SU-DHL-6 (cell line): ENCODE measurements around the gene PIGT.
A peak's percentile ranks its signal among the peaks of the same experiment; 100 is the strongest.

Experiments
- H2AFZ ChIP-seq: fragments of 200-600 bp; sonication (generic); 2 replicates; pipeline ENCODE4 v1.6.1; 2014; ENCODE audit warnings: low read depth, mild to moderate bottlenecking, moderate library complexity, mixed read lengths, antibody characterized with exemption, low read length; ENCODE audit not compliant: severe bottlenecking
- H3F3A ChIP-seq: fragments of 200-600 bp; shearing (Covaris generic); 2 replicates; pipeline ENCODE4 v1.6.0; 2016; ENCODE audit warnings: antibody characterized with exemption, mild to moderate bottlenecking; ENCODE audit not compliant: insufficient read depth
- H3K27ac ChIP-seq: fragments of 200-600 bp; sonication (generic); 2 replicates; pipeline ENCODE4 v1.5.1; 2016; ENCODE audit warnings: low read depth, mild to moderate bottlenecking, low read length, moderate library complexity, mixed read lengths
- H3K27me3 ChIP-seq: fragments of 200-600 bp; sonication (generic), shearing (Covaris generic); 2 replicates; pipeline ENCODE4 v1.6.0; 2014; ENCODE audit warnings: mild to moderate bottlenecking, low read length
- H3K36me3 ChIP-seq: fragments of 200-600 bp; sonication (generic); 2 replicates; pipeline ENCODE4 v1.6.1; 2014; ENCODE audit warnings: mild to moderate bottlenecking, low read length, mixed read lengths
- H3K4me2 ChIP-seq: fragments of 300-600, 200-600 bp; shearing (Covaris generic), sonication (generic); 2 replicates; pipeline ENCODE4 v1.6.0; 2014; ENCODE audit warnings: low read length, low read depth, mild to moderate bottlenecking; ENCODE audit not compliant: poor library complexity, severe bottlenecking
- H3K4me3 ChIP-seq: fragments of 200-600 bp; sonication (generic); 2 replicates; pipeline ENCODE4 v1.5.1; 2014; ENCODE audit warnings: antibody characterized with exemption, low read length, mild to moderate bottlenecking, mixed read lengths; ENCODE audit not compliant: insufficient read depth, poor library complexity, severe bottlenecking
- H3K79me2 ChIP-seq: fragments of 200-600 bp; sonication (generic); 2 replicates; pipeline ENCODE4 v1.6.1; 2014; ENCODE audit warnings: mild to moderate bottlenecking, low read length, moderate library complexity; ENCODE audit not compliant: insufficient read depth
- H3K9ac ChIP-seq: fragments of 200-600 bp; sonication (generic); 2 replicates; pipeline ENCODE4 v1.7.0; 2014; ENCODE audit warnings: mild to moderate bottlenecking, low read length
- H3K9me2 ChIP-seq: fragments of 200-600 bp; sonication (generic); replicated peaks from 2 replicates; pipeline ENCODE4 v1.6.1; 2014; ENCODE audit warnings: low read length; ENCODE audit not compliant: insufficient read depth
- H3K9me3 ChIP-seq: fragments of 200-600 bp; sonication (generic); 2 replicates; pipeline ENCODE4 v1.6.1; 2014; ENCODE audit warnings: low read length, mixed read lengths; ENCODE audit not compliant: insufficient read depth
- H4K20me1 ChIP-seq: fragments of 200-600 bp; sonication (generic); 2 replicates; pipeline ENCODE4 v1.6.1; 2014; ENCODE audit warnings: low read depth, mild to moderate bottlenecking, antibody characterized with exemption, low read length, moderate library complexity, mixed read lengths
- EZH2phosphoT487 ChIP-seq: fragments of 200-600 bp; sonication (generic), shearing (Covaris generic); conservative IDR thresholded peaks from 2 replicates; pipeline ENCODE4 v1.6.1; 2018; ENCODE audit warnings: mild to moderate bottlenecking, antibody characterized with exemption, low read length, moderate library complexity, mixed read lengths
- TF ChIP-seq, protein P1 (sequence below): fragments of 200-600 bp; sonication (generic); IDR thresholded peaks from one replicate; pipeline ENCODE4 v1.5.1; 2017; ENCODE audit warnings: antibody characterized with exemption, mild to moderate bottlenecking, low read length, moderate library complexity; ENCODE audit not compliant: insufficient read depth, poor library complexity, severe bottlenecking

PIGT gene

GRCh38 chr20:45413479-45413878 is 2.5 kb upstream of the PIGT start:
- H3K9me3 ChIP-seq, result no peaks in the 10 kb centered on the region
- TF ChIP-seq, protein P1, sequence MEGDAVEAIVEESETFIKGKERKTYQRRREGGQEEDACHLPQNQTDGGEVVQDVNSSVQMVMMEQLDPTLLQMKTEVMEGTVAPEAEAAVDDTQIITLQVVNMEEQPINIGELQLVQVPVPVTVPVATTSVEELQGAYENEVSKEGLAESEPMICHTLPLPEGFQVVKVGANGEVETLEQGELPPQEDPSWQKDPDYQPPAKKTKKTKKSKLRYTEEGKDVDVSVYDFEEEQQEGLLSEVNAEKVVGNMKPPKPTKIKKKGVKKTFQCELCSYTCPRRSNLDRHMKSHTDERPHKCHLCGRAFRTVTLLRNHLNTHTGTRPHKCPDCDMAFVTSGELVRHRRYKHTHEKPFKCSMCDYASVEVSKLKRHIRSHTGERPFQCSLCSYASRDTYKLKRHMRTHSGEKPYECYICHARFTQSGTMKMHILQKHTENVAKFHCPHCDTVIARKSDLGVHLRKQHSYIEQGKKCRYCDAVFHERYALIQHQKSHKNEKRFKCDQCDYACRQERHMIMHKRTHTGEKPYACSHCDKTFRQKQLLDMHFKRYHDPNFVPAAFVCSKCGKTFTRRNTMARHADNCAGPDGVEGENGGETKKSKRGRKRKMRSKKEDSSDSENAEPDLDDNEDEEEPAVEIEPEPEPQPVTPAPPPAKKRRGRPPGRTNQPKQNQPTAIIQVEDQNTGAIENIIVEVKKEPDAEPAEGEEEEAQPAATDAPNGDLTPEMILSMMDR, result no peak
- TF ChIP-seq EZH2phosphoT487, result no peak
- H3K27ac ChIP-seq, result no peak overlapping the region
- H3K4me2 ChIP-seq, result no peak overlapping the region
- H3K9me2 ChIP-seq, result no peaks in the 10 kb centered on the region
- H2AFZ ChIP-seq, result no peak overlapping the region
- no peaks in the 10 kb centered on the region for H3K27me3 ChIP-seq
- no peak overlapping the region for H3K4me3 ChIP-seq
- no peaks in the 10 kb centered on the region for H3K36me3 ChIP-seq
- no peaks in the 10 kb centered on the region; the same call in 1 of the 2 replicates for H4K20me1 ChIP-seq
- no peak overlapping the region for H3K9ac ChIP-seq
- peaks cover 6% of the 10 kb centered on the region; the same call in 1 of the 2 replicates for H3F3A ChIP-seq
- H3K79me2 ChIP-seq, result peaks cover 25% of the 10 kb centered on the region

DNA sequence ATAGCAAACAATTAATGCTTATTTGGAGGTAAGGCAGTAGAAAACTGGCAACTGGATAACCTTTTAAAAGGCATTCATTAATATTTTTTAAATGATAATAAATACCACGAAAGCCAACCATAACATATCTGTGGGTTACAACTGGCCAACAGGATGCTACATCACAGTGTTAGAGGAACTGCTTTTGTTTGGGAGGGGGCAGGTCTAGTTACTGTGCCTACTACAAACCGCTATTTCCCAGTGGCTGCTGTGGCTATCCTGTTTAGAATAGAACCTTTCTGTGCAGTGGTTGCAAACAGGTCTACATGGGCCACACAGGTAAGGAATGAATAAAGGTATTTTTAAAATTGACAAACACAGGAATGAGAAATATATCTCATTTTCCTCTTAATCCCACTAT is 976 bp downstream of the PIGT start:
- peaks cover 6% of the 10 kb centered on the region; the same call in 1 of the 2 replicates for H3F3A ChIP-seq
- H3K9ac ChIP-seq, result peak overlapping the region; percentile 90
- H3K79me2 ChIP-seq, result peaks cover 27% of the 10 kb centered on the region
- no peak for TF ChIP-seq EZH2phosphoT487
- TF ChIP-seq, protein P1, result no peak
- H4K20me1 ChIP-seq, result no peaks in the 10 kb centered on the region; the same call in 1 of the 2 replicates
- no peaks in the 10 kb centered on the region for H3K9me3 ChIP-seq
- H3K9me2 ChIP-seq, result no peaks in the 10 kb centered on the region
- H3K27me3 ChIP-seq, result no peaks in the 10 kb centered on the region
- peak overlapping the region; percentile 95 for H3K4me3 ChIP-seq
- H3K27ac ChIP-seq, result no peak overlapping the region
- H3K36me3 ChIP-seq, result no peaks in the 10 kb centered on the region
- peak overlapping the region; percentile 77 for H3K4me2 ChIP-seq
- H2AFZ ChIP-seq, result no peak overlapping the region

DNA sequence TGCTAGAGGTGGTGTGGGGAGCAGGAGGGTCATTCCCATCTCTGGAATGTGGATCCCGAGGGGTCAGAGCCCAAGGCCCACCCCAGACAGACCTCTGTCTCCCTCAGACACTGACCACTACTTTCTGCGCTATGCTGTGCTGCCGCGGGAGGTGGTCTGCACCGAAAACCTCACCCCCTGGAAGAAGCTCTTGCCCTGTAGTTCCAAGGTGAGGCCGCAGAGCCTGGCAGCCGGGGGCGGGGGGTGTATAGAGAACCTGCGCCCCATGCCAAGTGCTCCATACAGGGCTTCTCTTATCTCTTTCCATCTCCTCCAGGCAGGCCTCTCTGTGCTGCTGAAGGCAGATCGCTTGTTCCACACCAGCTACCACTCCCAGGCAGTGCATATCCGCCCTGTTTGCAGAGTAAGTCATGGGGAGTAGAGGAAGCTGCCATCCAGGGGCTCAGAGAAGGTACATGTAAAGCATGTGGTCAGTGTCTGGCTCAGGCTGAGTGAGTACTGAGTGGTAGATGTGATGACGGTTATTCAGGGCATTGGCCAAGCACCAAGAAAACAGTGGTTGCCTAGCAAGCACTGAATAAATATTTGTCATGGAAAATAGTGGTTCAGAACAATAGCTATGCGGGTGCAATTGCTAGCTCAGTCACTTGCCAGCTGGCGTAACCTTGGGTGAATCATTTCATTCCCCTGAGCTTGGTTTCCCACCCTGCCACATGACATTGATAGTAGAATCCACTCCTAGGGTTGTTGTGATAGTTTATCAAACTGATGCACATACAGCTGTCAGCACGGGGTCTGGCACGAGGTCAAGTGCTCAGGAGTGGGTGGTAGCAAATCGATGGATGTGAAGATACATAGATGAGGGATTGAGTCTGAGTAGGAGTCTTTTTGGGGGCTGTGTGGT is 3.5 kb downstream of the PIGT start:
- Histone ChIP-seq H3K79me2 (peaks cover 27% of the 10 kb centered on the region), H3K4me3 (no peak overlapping the region), H3K9me2 (no peaks in the 10 kb centered on the region), H3K9me3 (no peaks in the 10 kb centered on the region), H4K20me1 (no peaks in the 10 kb centered on the region; the same call in 1 of the 2 replicates), H3F3A (peaks cover 6% of the 10 kb centered on the region; the same call in 1 of the 2 replicates), H3K36me3 (no peaks in the 10 kb centered on the region; the same call in 1 of the 2 replicates), H3K4me2 (no peak overlapping the region), H3K9ac (no peak overlapping the region), H2AFZ (no peak overlapping the region), H3K27me3 (no peaks in the 10 kb centered on the region), H3K27ac (no peak overlapping the region)
- TF ChIP-seq EZH2phosphoT487, result no peak
- TF ChIP-seq, protein P1, result no peak
